HepG2 (cell line): ENCODE measurements around the gene PEX14. TPM values are rescaled to one million over a fixed set of nuclear protein-coding genes. Genes with fewer than 3 reads are reported as not detected.

Experiments
- AKAP8 ChIP-seq: sonication (generic); formaldehyde crosslinking; IDR thresholded peaks from 2 replicates; pipeline ENCODE4 v1.5.1; 2020; ENCODE audit warnings: mild to moderate bottlenecking, missing genetic modification reagents
- ARID3A ChIP-seq: IDR thresholded peaks from 2 replicates; pipeline ENCODE4 v1.6.1; 2012; ENCODE audit warnings: low read depth, low read length, improper control_type of control experiment
- FOXK1 ChIP-seq: sonication (generic); formaldehyde crosslinking; IDR thresholded peaks from 2 replicates; pipeline ENCODE4 v1.4.0; 2020; ENCODE audit warnings: low read depth, missing genetic modification reagents, borderline replicate concordance
- HES4 ChIP-seq: sonication (generic); formaldehyde crosslinking; IDR thresholded peaks from 2 replicates; pipeline ENCODE4 v1.9.0; 2021; ENCODE audit warnings: mild to moderate bottlenecking, missing genetic modification reagents, borderline replicate concordance
- PAX8 ChIP-seq: sonication (generic); formaldehyde crosslinking; IDR thresholded peaks from 2 replicates; pipeline ENCODE4 v1.8.0; 2022; ENCODE audit warnings: mild to moderate bottlenecking, missing genetic modification reagents, borderline replicate concordance
- RBAK ChIP-seq: sonication (generic); formaldehyde crosslinking; IDR thresholded peaks from 2 replicates; pipeline ENCODE4 v1.5.1; 2020; ENCODE audit warnings: mild to moderate bottlenecking, missing genetic modification reagents
- RBM39 ChIP-seq: fragments of 200-400 bp; formaldehyde crosslinking; IDR thresholded peaks from one replicate; pipeline ENCODE4 v1.6.1; 2018; ENCODE audit warnings: antibody characterized with exemption, mild to moderate bottlenecking, low read depth, low read length; ENCODE audit not compliant: poor library complexity, severe bottlenecking
- SALL2 ChIP-seq: sonication (generic); formaldehyde crosslinking; IDR thresholded peaks from 2 replicates; pipeline ENCODE4 v1.8.1; 2023; ENCODE audit warnings: mild to moderate bottlenecking, missing genetic modification reagents, inconsistent platforms
- SOX5 ChIP-seq: IDR thresholded peaks from 2 replicates; pipeline ENCODE4 v1.6.1; 2016; ENCODE audit warnings: borderline replicate concordance
- SP1 ChIP-seq, 2 experiments: fragments of 450-650 bp in 1 of 2; sonication (generic) in 1 of 2; formaldehyde crosslinking in 1 of 2; IDR thresholded peaks; 2 replicates each; pipeline versions ENCODE4 v1.4.0 to v1.6.1; 2016 to 2020; ENCODE audit warnings: missing genetic modification reagents in 1 of 2
- SRY ChIP-seq: sonication (generic); formaldehyde crosslinking; IDR thresholded peaks from 2 replicates; pipeline ENCODE4 v1.8.0; 2022; ENCODE audit warnings: mild to moderate bottlenecking, missing genetic modification reagents
- TOE1 ChIP-seq: sonication (generic); formaldehyde crosslinking; IDR thresholded peaks from 2 replicates; pipeline ENCODE4 v1.4.0; 2020; ENCODE audit warnings: mild to moderate bottlenecking, missing genetic modification reagents
- ZEB1 ChIP-seq: IDR thresholded peaks from 2 replicates; pipeline ENCODE4 v1.6.1; 2012; ENCODE audit warnings: mild to moderate bottlenecking, low read depth, inconsistent platforms; ENCODE audit not compliant: insufficient replicate concordance
- ZNF232 ChIP-seq: sonication (generic); formaldehyde crosslinking; IDR thresholded peaks from 2 replicates; pipeline ENCODE4 v1.4.0; 2020; ENCODE audit warnings: missing genetic modification reagents, borderline replicate concordance
- ZNF776 ChIP-seq: sonication (generic); formaldehyde crosslinking; IDR thresholded peaks from 2 replicates; pipeline ENCODE4 v1.4.0; 2020; ENCODE audit warnings: mild to moderate bottlenecking, missing genetic modification reagents
- ZNF891 ChIP-seq: sonication (generic); formaldehyde crosslinking; IDR thresholded peaks from 2 replicates; pipeline ENCODE4 v1.5.0; 2020; ENCODE audit warnings: mild to moderate bottlenecking, missing genetic modification reagents
- ZSCAN9 ChIP-seq: IDR thresholded peaks from 2 replicates; pipeline ENCODE4 v1.6.1; 2016; ENCODE audit warnings: borderline replicate concordance
- polyA plus RNA-seq, 8 experiments: library from polyadenylated mRNA; depleted of rRNA in 3 of 8; stranded (reverse) in 7 of 8; unstranded in 1 of 8; fragments of >200 nt; fragmentation: Illumina TruSeq in 4 of 8; extraction: Trizol in 4 of 8; gene quantifications; 2 replicates each; pipeline versions ENCODE4 v1.2.1 to v1.2.3, GENCODE V29; 2011 to 2016; ENCODE audit warnings: low read depth in 4 of 8, missing spikeins in 1 of 8, mixed read lengths in 1 of 8; ENCODE audit not compliant: insufficient read depth in 1 of 8
- total RNA-seq, 5 experiments: library from RNA; depleted of rRNA; stranded (reverse); fragments of >200 nt; fragmentation: Illumina TruSeq; extraction: Trizol; gene quantifications; 2 replicates each; pipeline ENCODE4 v1.2.3, GENCODE V29; 2016; ENCODE audit warnings: low read depth in 1 of 5
- TF ChIP-seq, protein P1 (sequence below): sonication (generic); formaldehyde crosslinking; IDR thresholded peaks from 2 replicates; pipeline ENCODE4 v1.5.0; 2020; ENCODE audit warnings: missing genetic modification reagents
- TF ChIP-seq, protein P2 (sequence below): sonication (generic); formaldehyde crosslinking; IDR thresholded peaks from 2 replicates; pipeline ENCODE4 v1.8.1; 2022; ENCODE audit warnings: low read depth, mild to moderate bottlenecking, missing genetic modification reagents
- TF ChIP-seq, protein P3 (sequence below): sonication (generic); formaldehyde crosslinking; IDR thresholded peaks from 2 replicates; pipeline ENCODE4 v1.5.1; 2020; ENCODE audit warnings: mild to moderate bottlenecking, missing genetic modification reagents, moderate library complexity

Gene PEX14
- total and polyA plus RNA-seq, 2 of the 13 experiments (the other 11 are each of a cell fraction or from before 2014, with no cell fraction given), result 6.5 to 9.9 TPM

- TF ChIP-seq SALL2 (CRISPR knock-in tag), result no peak
- TF ChIP-seq FOXK1 (CRISPR knock-in tag), result no peak
- TF ChIP-seq ZSCAN9 (CRISPR knock-in tag), result peak; percentile 60; the same call in 1 of the 2 replicates
- no peak for TF ChIP-seq PAX8
- no peak for TF ChIP-seq HES4 (CRISPR knock-in tag)
- TF ChIP-seq, protein P1, sequence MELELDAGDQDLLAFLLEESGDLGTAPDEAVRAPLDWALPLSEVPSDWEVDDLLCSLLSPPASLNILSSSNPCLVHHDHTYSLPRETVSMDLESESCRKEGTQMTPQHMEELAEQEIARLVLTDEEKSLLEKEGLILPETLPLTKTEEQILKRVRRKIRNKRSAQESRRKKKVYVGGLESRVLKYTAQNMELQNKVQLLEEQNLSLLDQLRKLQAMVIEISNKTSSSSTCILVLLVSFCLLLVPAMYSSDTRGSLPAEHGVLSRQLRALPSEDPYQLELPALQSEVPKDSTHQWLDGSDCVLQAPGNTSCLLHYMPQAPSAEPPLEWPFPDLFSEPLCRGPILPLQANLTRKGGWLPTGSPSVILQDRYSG (CRISPR knock-in tag), result no peak
- peak; percentile 89 for TF ChIP-seq ZEB1
- TF ChIP-seq RBAK (CRISPR knock-in tag), result no peak
- TF ChIP-seq SOX5 (CRISPR knock-in tag), result peak; percentile 59; the same call in 1 of the 2 replicates
- no peak for TF ChIP-seq SP1 (IDR thresholded peaks at IDR 0.05)
- TF ChIP-seq SP1 (CRISPR knock-in tag; IDR thresholded peaks at IDR 0.05), result no peak
- no peak for TF ChIP-seq ZNF776 (CRISPR knock-in tag)
- no peak for TF ChIP-seq AKAP8
- TF ChIP-seq ZNF232 (CRISPR knock-in tag), result no peak
- peak; percentile 38; the same call in 1 of the 2 replicates for TF ChIP-seq SRY (CRISPR knock-in tag)
- no peak; the same call in none of the 2 replicates for TF ChIP-seq ARID3A
- TF ChIP-seq, protein P2, sequence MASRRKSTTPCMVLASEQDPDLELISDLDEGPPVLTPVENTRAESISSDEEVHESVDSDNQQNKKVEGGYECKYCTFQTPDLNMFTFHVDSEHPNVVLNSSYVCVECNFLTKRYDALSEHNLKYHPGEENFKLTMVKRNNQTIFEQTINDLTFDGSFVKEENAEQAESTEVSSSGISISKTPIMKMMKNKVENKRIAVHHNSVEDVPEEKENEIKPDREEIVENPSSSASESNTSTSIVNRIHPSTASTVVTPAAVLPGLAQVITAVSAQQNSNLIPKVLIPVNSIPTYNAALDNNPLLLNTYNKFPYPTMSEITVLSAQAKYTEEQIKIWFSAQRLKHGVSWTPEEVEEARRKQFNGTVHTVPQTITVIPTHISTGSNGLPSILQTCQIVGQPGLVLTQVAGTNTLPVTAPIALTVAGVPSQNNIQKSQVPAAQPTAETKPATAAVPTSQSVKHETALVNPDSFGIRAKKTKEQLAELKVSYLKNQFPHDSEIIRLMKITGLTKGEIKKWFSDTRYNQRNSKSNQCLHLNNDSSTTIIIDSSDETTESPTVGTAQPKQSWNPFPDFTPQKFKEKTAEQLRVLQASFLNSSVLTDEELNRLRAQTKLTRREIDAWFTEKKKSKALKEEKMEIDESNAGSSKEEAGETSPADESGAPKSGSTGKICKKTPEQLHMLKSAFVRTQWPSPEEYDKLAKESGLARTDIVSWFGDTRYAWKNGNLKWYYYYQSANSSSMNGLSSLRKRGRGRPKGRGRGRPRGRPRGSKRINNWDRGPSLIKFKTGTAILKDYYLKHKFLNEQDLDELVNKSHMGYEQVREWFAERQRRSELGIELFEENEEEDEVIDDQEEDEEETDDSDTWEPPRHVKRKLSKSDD (CRISPR knock-in tag), result no peak
- no peak for TF ChIP-seq TOE1
- no peak for TF ChIP-seq ZNF891 (CRISPR knock-in tag)
- TF ChIP-seq, protein P3, sequence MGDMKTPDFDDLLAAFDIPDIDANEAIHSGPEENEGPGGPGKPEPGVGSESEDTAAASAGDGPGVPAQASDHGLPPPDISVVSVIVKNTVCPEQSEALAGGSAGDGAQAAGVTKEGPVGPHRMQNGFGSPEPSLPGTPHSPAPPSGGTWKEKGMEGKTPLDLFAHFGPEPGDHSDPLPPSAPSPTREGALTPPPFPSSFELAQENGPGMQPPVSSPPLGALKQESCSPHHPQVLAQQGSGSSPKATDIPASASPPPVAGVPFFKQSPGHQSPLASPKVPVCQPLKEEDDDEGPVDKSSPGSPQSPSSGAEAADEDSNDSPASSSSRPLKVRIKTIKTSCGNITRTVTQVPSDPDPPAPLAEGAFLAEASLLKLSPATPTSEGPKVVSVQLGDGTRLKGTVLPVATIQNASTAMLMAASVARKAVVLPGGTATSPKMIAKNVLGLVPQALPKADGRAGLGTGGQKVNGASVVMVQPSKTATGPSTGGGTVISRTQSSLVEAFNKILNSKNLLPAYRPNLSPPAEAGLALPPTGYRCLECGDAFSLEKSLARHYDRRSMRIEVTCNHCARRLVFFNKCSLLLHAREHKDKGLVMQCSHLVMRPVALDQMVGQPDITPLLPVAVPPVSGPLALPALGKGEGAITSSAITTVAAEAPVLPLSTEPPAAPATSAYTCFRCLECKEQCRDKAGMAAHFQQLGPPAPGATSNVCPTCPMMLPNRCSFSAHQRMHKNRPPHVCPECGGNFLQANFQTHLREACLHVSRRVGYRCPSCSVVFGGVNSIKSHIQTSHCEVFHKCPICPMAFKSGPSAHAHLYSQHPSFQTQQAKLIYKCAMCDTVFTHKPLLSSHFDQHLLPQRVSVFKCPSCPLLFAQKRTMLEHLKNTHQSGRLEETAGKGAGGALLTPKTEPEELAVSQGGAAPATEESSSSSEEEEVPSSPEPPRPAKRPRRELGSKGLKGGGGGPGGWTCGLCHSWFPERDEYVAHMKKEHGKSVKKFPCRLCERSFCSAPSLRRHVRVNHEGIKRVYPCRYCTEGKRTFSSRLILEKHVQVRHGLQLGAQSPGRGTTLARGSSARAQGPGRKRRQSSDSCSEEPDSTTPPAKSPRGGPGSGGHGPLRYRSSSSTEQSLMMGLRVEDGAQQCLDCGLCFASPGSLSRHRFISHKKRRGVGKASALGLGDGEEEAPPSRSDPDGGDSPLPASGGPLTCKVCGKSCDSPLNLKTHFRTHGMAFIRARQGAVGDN (CRISPR knock-in tag), result peak; percentile 84
- no peak for TF ChIP-seq RBM39
These were observed 124.6 kb downstream of the PEX14 start (continued) for GRCh38 chr1:10599194-10599861.
